Activated T-cell treated with anti-CD3 and anti-CD28 coated beads for 4 hours (primary cell): Measurements from ENCODE around the gene DLGAP4.
"Not testable (repeated sequence)": the region's sequence is repeated elsewhere in the genome, so short reads cannot be mapped to it uniquely, and the experiment has no call there.

Experiments used
- DNase-seq: peaks from one replicate; pipeline ENCODE4 v3.0.0-alpha.2; 2020

The DLGAP4 gene

GRCh38 chr20:36359668-36360406, 53.7 kb downstream of the DLGAP4 start:
- DNase-seq, result no peak

DNA sequence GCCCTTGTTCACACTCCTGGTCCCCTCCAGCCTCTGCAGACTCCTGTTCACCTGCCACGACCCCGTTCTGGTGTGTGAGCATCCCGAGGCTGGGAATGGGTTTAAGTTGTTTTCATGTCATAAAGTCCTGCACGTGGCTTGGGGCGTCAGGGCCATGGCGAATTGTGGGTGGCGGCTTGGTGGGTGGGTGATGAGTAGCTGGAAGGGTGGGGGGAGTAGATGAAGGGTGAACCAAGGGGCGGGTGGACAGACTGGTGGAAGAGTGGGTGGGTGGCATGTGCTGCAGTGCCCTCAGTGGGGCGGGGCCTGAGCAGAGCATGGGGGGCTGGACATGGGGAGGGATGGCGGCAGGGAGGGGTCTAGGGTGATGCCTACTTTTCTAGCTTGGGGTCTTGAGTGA, 54.3 kb downstream of the DLGAP4 start:
- DNase-seq, result no peak

- DNase-seq, result no peak
Measured at GRCh38 chr20:36361406-36361805, 55.3 kb downstream of the DLGAP4 start.

GRCh38 chr20:36362261-36362660, 56.1 kb downstream of the DLGAP4 start:
- DNase-seq, result no peak

DNA sequence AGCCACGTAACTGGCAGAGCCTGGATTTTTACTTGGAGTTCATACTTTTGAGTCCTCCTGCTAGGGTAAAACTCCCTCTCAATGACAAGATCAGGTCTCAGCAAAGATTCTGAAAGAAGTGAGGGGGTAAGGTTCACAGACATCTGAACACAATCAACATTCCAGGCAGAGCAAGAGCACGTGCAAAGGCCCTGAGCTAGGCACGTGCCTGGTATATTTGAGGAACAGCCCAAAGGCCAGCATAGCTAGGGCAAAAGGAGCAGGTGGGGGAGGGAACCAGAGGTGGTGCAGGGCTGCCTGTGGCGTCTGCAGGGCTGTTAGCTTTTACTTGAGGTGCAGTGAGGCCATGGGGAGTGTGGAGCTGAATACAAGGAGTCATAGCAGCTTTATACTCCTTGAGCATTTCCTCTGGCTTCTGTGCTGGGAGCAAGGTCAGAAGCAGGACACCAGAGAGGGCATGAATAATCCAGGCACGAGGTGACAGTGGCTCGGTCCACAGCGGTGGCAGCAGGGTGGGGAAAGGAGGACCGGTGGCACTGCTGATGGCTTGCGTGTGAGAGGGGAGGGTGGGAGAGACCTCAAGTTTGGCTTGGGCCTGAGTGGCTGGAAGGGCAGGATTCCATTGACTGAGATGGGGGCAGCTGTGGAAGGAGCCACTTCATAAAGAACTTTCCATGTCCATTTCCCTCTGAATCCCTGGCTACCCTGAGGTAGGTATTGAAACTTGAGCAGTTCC, 57.0 kb downstream of the DLGAP4 start:
- no peak for DNase-seq

GRCh38 chr20:36364506-36364905, 58.4 kb downstream of the DLGAP4 start:
- DNase-seq, result no peak

- DNase-seq, result no peak
Measured at GRCh38 chr20:36366623-36367369, 60.7 kb downstream of the DLGAP4 start.

GRCh38 chr20:36367370-36367745, 61.2 kb downstream of the DLGAP4 start:
- DNase-seq, result no peak

- DNase-seq, result no peak
Measured at GRCh38 chr20:36367907-36368799, 62.0 kb downstream of the DLGAP4 start.

- DNase-seq, result no peak
Measured at GRCh38 chr20:36368869-36369268, 62.7 kb downstream of the DLGAP4 start.

DNA sequence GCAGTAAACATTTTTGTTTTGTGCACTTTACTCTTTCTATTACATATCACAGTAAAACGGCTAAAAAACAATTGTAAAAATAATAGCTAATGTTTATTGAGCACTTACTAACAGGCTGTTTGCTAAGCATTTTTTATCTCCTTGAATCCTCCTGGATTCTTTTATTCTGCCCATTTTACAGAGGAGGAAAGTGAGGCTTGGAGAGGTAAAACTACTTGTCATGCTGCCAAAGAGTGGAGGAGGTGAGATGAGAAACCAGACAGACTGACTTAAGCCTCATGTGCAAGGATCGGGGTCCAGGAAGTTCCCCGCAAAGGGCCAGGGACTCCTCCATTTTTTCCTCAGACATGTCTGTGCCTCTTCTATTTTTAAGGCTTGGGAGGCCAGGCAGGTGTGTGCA, 63.6 kb downstream of the DLGAP4 start:
- no peak for DNase-seq

GRCh38 chr20:36370991-36371790, 65.1 kb downstream of the DLGAP4 start:
- DNase-seq, result no peak

DNA sequence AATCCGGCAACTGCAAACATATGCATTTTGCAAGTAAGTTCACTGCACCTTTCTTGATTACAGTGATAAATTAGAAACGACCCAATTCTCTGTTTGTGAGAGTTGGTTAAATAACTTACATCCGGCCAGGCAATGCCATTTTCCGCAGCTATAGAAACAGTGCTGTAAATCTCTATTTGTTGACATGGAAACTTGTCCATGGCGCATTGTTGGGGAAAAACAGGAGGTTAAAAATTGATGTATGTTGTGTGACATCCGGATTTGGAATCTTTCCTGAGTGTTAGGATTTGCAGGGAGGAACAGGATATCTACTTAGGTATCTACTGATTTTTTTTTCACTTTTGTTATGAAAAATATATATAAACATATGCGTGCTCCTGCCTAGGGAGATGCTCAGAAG, 66.5 kb downstream of the DLGAP4 start:
- DNase-seq, result no peak

DNA sequence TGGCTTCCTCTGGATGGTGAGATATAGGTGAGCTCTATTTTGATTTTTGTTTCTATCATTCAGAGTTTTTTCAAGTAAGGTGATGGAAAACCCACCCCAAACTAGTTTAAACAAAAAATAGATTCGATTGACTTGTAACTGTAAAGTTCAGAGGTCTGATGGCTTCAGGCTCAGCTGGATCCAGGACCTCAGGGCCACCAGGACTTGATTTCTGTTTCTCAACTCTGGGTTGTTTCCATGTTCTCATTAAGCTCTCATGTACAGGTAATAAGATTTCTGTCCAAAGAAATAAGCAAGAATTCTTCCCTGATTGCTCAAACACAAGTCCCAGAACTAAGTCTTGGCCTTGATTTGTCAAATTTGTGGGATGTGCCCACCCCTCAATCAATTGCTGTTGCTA, 67.0 kb downstream of the DLGAP4 start:
- DNase-seq, result no peak

DNA sequence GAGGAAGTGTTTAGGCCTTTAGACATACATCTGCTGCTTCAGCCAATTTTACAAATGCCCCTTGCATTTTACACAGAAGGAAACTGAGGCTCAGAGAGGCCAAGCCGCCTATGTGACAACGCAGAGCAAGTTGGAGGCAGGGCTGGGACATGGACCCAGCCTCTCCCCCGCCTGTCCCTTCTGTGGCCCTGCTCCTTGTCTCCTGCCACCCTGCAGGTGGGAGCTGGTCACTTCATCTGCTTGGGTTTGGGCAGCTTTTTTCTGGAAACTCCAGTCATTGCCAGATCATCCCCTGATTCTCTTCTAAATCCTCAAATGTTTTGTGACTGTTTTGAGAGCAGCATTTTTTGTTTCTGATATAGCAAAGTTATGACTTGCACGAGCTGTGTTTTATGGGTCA, 68.9 kb downstream of the DLGAP4 start:
- no peak for DNase-seq

GRCh38 chr20:36377348-36378326, 71.5 kb downstream of the DLGAP4 start:
- no peak for DNase-seq

GRCh38 chr20:36378686-36379085, 72.5 kb downstream of the DLGAP4 start:
- DNase-seq, result no peak

DNA sequence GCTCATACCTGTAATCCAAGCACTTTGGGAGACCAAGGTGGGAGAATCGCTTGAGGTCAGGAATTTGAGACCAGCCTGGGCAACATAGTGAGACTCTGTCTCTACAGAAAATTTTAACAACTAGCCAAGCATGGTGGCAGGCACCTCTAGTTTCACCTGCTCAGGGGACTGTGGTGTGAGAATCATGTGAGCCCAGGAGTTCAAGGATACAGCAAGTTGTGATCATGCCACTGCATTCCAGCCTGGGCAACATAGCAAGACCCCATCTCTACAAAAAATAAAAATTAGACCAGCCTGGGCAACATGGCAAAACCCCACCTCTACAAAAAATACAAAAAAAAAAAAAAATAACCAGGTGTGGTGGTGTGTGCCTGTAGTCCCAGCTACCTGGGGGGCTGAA, 73.8 kb downstream of the DLGAP4 start:
- DNase-seq, result not testable (repeated sequence)

DNA sequence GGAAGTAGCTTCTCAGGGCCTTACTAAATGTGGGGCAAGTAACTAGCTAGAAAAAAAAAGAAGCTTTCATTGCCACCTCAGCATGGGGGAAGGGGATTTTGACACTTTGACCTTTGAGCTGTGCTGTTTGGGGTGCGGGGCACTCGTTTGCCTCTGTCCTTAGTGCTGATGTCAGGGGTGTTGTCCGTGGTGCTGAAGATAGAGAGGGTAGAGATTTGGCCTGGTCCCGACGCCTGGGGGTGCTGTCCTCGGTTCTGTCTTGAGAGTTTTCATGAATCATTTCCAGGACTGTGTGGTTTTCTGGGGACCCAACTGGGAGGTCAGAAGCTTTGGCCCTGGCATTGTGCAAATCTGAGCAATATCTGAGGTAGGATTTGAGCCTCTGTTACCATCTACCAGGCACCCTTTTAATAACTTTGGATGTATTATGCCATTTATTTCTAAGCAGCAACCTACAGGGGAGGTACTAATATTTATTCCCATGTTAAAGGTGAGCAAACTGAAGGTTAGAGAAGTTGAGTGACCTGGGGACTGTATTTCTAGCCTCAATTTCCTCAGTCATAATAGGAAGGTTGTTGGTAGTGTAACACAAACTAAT, 78.0 kb downstream of the DLGAP4 start:
- no peak for DNase-seq

- DNase-seq, result no peak
Measured at GRCh38 chr20:36385503-36385902, 79.4 kb downstream of the DLGAP4 start.
